Measurements from ENCODE around the gene PSD4. TPM values are rescaled to one million over a fixed set of nuclear protein-coding genes. Genes with fewer than 3 reads are reported as not detected.

Gene PSD4
- polyA plus RNA-seq, 1 of the 3 experiments (the other 2 are of a cell fraction): 0.35 TPM

GRCh38 chr2:113155331-113155730, 18.4 kb upstream of the PSD4 start:
- ChIA-PET CTCF (interaction anchor here (1.0 to 3.2 kb wide), 4 partner anchors 17 to 235 kb away, joined by 3 to 10 read pairs (median 8); no protein-coding TSS in a partner anchor), POLR2A (no interaction called here)
- no peaks in the 10 kb centered on the region for H3F3A ChIP-seq (replicated peaks; ENCODE audit: insufficient read depth)
- TF ChIP-seq FOXM1 (IDR thresholded peaks at IDR 0.05; ENCODE audit: low read depth) (no peak), PBX3 (IDR thresholded peaks at IDR 0.05) (no peak), FOXJ3 (CRISPR knock-in tag; IDR thresholded peaks at IDR 0.05) (no peak), RAD21 (IDR thresholded peaks at IDR 0.05; ENCODE audit: low read length) (no peak), USF1 (IDR thresholded peaks at IDR 0.05; ENCODE audit: borderline replicate concordance, low read depth) (no peak), RFX5 (IDR thresholded peaks at IDR 0.05; ENCODE audit: low read length) (no peak)
- no peaks in the 10 kb centered on the region for H3K36me3 ChIP-seq (replicated peaks in 1 of 2; ENCODE audit: control insufficient read depth in 1 of 2, insufficient read depth in 2 of 2, low read length in 1 of 2)
- H3K27ac ChIP-seq (ENCODE audit: low read depth in 2 of 2, low read length in 1 of 2): no peak overlapping the region
- H4K20me1 ChIP-seq (ENCODE audit: insufficient read depth): no peaks in the 10 kb centered on the region
- no peaks in the 10 kb centered on the region for H3K9me2 ChIP-seq
- H3K4me1 ChIP-seq (ENCODE audit: control insufficient read depth in 1 of 2, insufficient read depth in 2 of 2, low read depth in 1 of 2, low read length in 1 of 2): no peaks in the 10 kb centered on the region
- peaks cover 35% of the 10 kb centered on the region; the same call in 1 of the 2 replicates for H3K27me3 ChIP-seq (ENCODE audit: insufficient read depth)
- H2AFZ ChIP-seq (ENCODE audit: low read depth): no peak overlapping the region
- no peaks in the 10 kb centered on the region for H3K79me2 ChIP-seq (ENCODE audit: insufficient read depth)
- H3K4me3 ChIP-seq (ENCODE audit: low read depth in 2 of 2, low read length in 1 of 2): no peak overlapping the region
- no peaks in the 10 kb centered on the region for H3K9me3 ChIP-seq
- H3K9ac ChIP-seq: no peak overlapping the region
- 36% methylated on average over 5 of the region's 5 CpGs for WGBS (ENCODE audit: low lambda C conversion rate)
- DNase-seq: no peak
- H3K4me2 ChIP-seq: no peak overlapping the region

- TF ChIP-seq RFX5 (IDR thresholded peaks at IDR 0.05; ENCODE audit: low read length) (no peak), USF1 (IDR thresholded peaks at IDR 0.05; ENCODE audit: borderline replicate concordance, low read depth) (no peak), CTCF (IDR thresholded peaks at IDR 0.05) (no peak), GABPA (IDR thresholded peaks at IDR 0.05; ENCODE audit: low read depth) (no peak)
- Histone ChIP-seq H3K4me2 (no peak overlapping the region), H4K20me1 (ENCODE audit: insufficient read depth) (no peaks in the 10 kb centered on the region), H3K9me2 (no peaks in the 10 kb centered on the region), H3K9ac (no peak overlapping the region), H3K9me3 (no peaks in the 10 kb centered on the region), H3K79me2 (ENCODE audit: insufficient read depth) (no peaks in the 10 kb centered on the region), H3K4me3 (ENCODE audit: low read depth in 2 of 2, low read length in 1 of 2) (no peak overlapping the region), H2AFZ (ENCODE audit: low read depth) (no peak overlapping the region; the same call in 1 of the 2 replicates), H3K4me1 (ENCODE audit: control insufficient read depth in 1 of 2, insufficient read depth in 2 of 2, low read depth in 1 of 2, low read length in 1 of 2) (no peaks in the 10 kb centered on the region), H3K27ac (ENCODE audit: low read depth in 2 of 2, low read length in 1 of 2) (no peak overlapping the region), H3K36me3 (replicated peaks in 1 of 2; ENCODE audit: control insufficient read depth in 1 of 2, insufficient read depth in 2 of 2, low read length in 1 of 2) (no peaks in the 10 kb centered on the region), H3F3A (replicated peaks; ENCODE audit: insufficient read depth) (no peaks in the 10 kb centered on the region), H3K27me3 (ENCODE audit: insufficient read depth) (peaks cover 35% of the 10 kb centered on the region; the same call in 1 of the 2 replicates)
- 13% methylated on average over 10 of the region's 10 CpGs for WGBS (ENCODE audit: low lambda C conversion rate)
- DNase-seq: no peak
- POLR2A ChIA-PET: no interaction called here
- CTCF ChIA-PET: interaction anchor here (1.7 to 3.2 kb wide), 3 partner anchors 18 to 234 kb away, joined by 7 to 10 read pairs (median 8); no protein-coding TSS in a partner anchor
Observed at GRCh38 chr2:113156278-113157117, 17.3 kb upstream of the PSD4 start.

Measured in SK-N-SH (cell line).